H9 (cell line): Measurements from ENCODE around the gene S100A16. TPM values are rescaled to one million over a fixed set of nuclear protein-coding genes. Genes with fewer than 3 reads are reported as not detected.
A peak's percentile ranks its signal among the peaks of the same experiment; 100 is the strongest.

Experiments used
- DNase-seq: peaks from one replicate; pipeline ENCODE4 v3.0.0-alpha.2; 2017
- H2AFZ ChIP-seq: one replicate; pipeline ENCODE4 v1.6.1; 2013; ENCODE audit warnings: mild to moderate bottlenecking, low read length, control low read depth, moderate library complexity
- H2AK5ac ChIP-seq: 2 replicates; pipeline ENCODE4 v1.6.1; 2013; ENCODE audit warnings: low read length, control low read depth, mixed read lengths; ENCODE audit not compliant: insufficient read length
- H2BK120ac ChIP-seq: one replicate; pipeline ENCODE4 v1.6.1; 2013; ENCODE audit warnings: low read depth, mild to moderate bottlenecking, low read length, control low read depth, inconsistent platforms; ENCODE audit not compliant: poor library complexity, severe bottlenecking
- H2BK12ac ChIP-seq: 2 replicates; pipeline ENCODE4 v1.6.1; 2013; ENCODE audit warnings: low read length, control low read depth, mixed read lengths, low read depth; ENCODE audit not compliant: insufficient read length
- H2BK15ac ChIP-seq: 2 replicates; pipeline ENCODE4 v1.6.1; 2013; ENCODE audit warnings: low read depth, low read length, control low read depth
- H2BK20ac ChIP-seq: one replicate; pipeline ENCODE4 v1.6.1; 2013; ENCODE audit warnings: low read depth, mild to moderate bottlenecking, low read length, control low read depth, inconsistent platforms; ENCODE audit not compliant: poor library complexity, severe bottlenecking
- H2BK5ac ChIP-seq: 2 replicates; pipeline ENCODE4 v1.6.1; 2013; ENCODE audit warnings: low read length, control low read depth, mixed read lengths; ENCODE audit not compliant: insufficient read length
- H3K14ac ChIP-seq: 2 replicates; pipeline ENCODE4 v1.6.1; 2013; ENCODE audit warnings: low read length, control low read depth; ENCODE audit not compliant: insufficient read depth
- H3K18ac ChIP-seq: 2 replicates; pipeline ENCODE4 v1.6.1; 2013; ENCODE audit warnings: low read depth, mild to moderate bottlenecking, mixed read lengths, low read length, control low read depth; ENCODE audit not compliant: insufficient read length
- H3K23ac ChIP-seq: 2 replicates; pipeline ENCODE4 v1.6.1; 2013; ENCODE audit warnings: low read length, control low read depth, mixed read lengths, low read depth; ENCODE audit not compliant: insufficient read length
- H3K23me2 ChIP-seq: 2 replicates; pipeline ENCODE4 v1.6.1; 2013; ENCODE audit warnings: low read depth, mild to moderate bottlenecking, mixed read lengths, low read length, control low read depth; ENCODE audit not compliant: insufficient read length, poor library complexity, severe bottlenecking
- H3K27ac ChIP-seq: 2 replicates; pipeline ENCODE4 v1.5.1; 2013; ENCODE audit warnings: low read length, control low read depth, mixed read lengths, low read depth; ENCODE audit not compliant: insufficient read length
- H3K27me3 ChIP-seq: 2 replicates; pipeline ENCODE4 v1.6.1; 2013; ENCODE audit warnings: low read length, control low read depth, inconsistent platforms; ENCODE audit not compliant: insufficient read depth
- H3K4ac ChIP-seq: 2 replicates; pipeline ENCODE4 v1.6.1; 2013; ENCODE audit warnings: low read depth, mild to moderate bottlenecking, control low read depth, inconsistent platforms, low read length, moderate library complexity
- H3K4me1 ChIP-seq: 2 replicates; pipeline ENCODE4 v1.6.1; 2013; ENCODE audit warnings: low read length, control low read depth, inconsistent platforms; ENCODE audit not compliant: insufficient read depth
- H3K4me2 ChIP-seq: 2 replicates; pipeline ENCODE4 v1.6.1; 2013; ENCODE audit warnings: low read length, control low read depth, mixed read lengths; ENCODE audit not compliant: insufficient read length, insufficient read depth
- H3K56ac ChIP-seq: 2 replicates; pipeline ENCODE4 v1.6.1; 2013; ENCODE audit warnings: low read depth, mild to moderate bottlenecking, mixed read lengths, low read length, control low read depth; ENCODE audit not compliant: insufficient read length
- H3K79me1 ChIP-seq: 2 replicates; pipeline ENCODE4 v1.6.1; 2013; ENCODE audit warnings: low read depth, mild to moderate bottlenecking, moderate library complexity, low read length, control low read depth, inconsistent platforms; ENCODE audit not compliant: insufficient read depth, poor library complexity, severe bottlenecking
- H3K79me2 ChIP-seq: 2 replicates; pipeline ENCODE4 v1.6.1; 2013; ENCODE audit warnings: low read length, control low read depth, inconsistent platforms; ENCODE audit not compliant: insufficient read depth
- H3K9ac ChIP-seq: 2 replicates; pipeline ENCODE4 v1.6.1; 2013; ENCODE audit warnings: low read length, control low read depth, mixed read lengths; ENCODE audit not compliant: insufficient read length; ENCODE audit errors: extremely low read depth
- H3K9me3 ChIP-seq: one replicate; pipeline ENCODE4 v1.6.1; 2013; ENCODE audit warnings: low read depth, low read length, inconsistent platforms; ENCODE audit not compliant: control insufficient read depth
- H3T11ph ChIP-seq: one replicate; pipeline ENCODE4 v1.6.1; 2013; ENCODE audit warnings: mild to moderate bottlenecking, low read length, control low read depth, inconsistent platforms
- H4K20me1 ChIP-seq: one replicate; pipeline ENCODE4 v1.6.1; 2013; ENCODE audit not compliant: control insufficient read depth, insufficient read length, insufficient read depth
- H4K5ac ChIP-seq: 2 replicates; pipeline ENCODE4 v1.6.1; 2013; ENCODE audit warnings: low read depth, mild to moderate bottlenecking, mixed read lengths, low read length, control low read depth; ENCODE audit not compliant: insufficient read length
- H4K8ac ChIP-seq: replicated peaks from 2 replicates; pipeline ENCODE4 v1.6.1; 2013; ENCODE audit warnings: low read length, control low read depth, mixed read lengths, low read depth; ENCODE audit not compliant: insufficient read length
- H4K91ac ChIP-seq: 2 replicates; pipeline ENCODE4 v1.6.1; 2013; ENCODE audit warnings: low read depth, mild to moderate bottlenecking, moderate library complexity, mixed read lengths, low read length, control low read depth; ENCODE audit not compliant: insufficient read length
- H3K27ac Mint-ChIP-seq, 3 experiments: 2 replicates in 2 of 3; 3 replicates in 1 of 3; pipeline ENCODE4 v1.8.0; 2020 to 2021; ENCODE audit warnings: mixed read lengths in 3 of 3, mild to moderate bottlenecking in 1 of 3, moderate library complexity in 1 of 3
- H3K27me3 Mint-ChIP-seq: 2 replicates; pipeline ENCODE4 v1.8.0; 2021; ENCODE audit warnings: low read depth, mild to moderate bottlenecking, moderate library complexity, mixed read lengths
- H3K36me3 Mint-ChIP-seq, 3 experiments: 2 replicates in 2 of 3; 3 replicates in 1 of 3; pipeline ENCODE4 v1.8.0; 2020 to 2021; ENCODE audit warnings: low read depth in 3 of 3, mixed read lengths in 3 of 3; ENCODE audit not compliant: insufficient read depth in 1 of 3
- H3K4me1 Mint-ChIP-seq, 2 experiments: 2 replicates each; pipeline ENCODE4 v1.8.0; 2020; ENCODE audit warnings: mixed read lengths in 2 of 2
- H3K4me3 Mint-ChIP-seq, 2 experiments: 2 replicates in 1 of 2; 3 replicates in 1 of 2; pipeline ENCODE4 v1.8.0; 2020 to 2021; ENCODE audit warnings: mild to moderate bottlenecking in 2 of 2, mixed read lengths in 2 of 2, moderate library complexity in 1 of 2
- H3K9me3 Mint-ChIP-seq, 2 experiments: 2 replicates in 1 of 2; 3 replicates in 1 of 2; pipeline ENCODE4 v1.8.0; 2020; ENCODE audit warnings: mild to moderate bottlenecking in 2 of 2, mixed read lengths in 2 of 2, moderate library complexity in 1 of 2
- WGBS: extraction: QIAGEN DNeasy Blood & Tissue Kit; methylation state at CpG from one replicate; pipeline ENCODE4 v1.1.7; 2013; ENCODE audit warnings: missing lambda C conversion rate, low lambda C conversion rate, mixed read lengths; ENCODE audit not compliant: insufficient read length; ENCODE audit errors: extremely low coverage; 5-methylcytosine and 5-hydroxymethylcytosine counted together
- total RNA-seq: library from RNA; stranded (reverse); gene quantifications from 2 replicates; pipeline ENCODE4 v1.2.1, GENCODE V29; 2021
- TF ChIP-seq, protein P1 (sequence below): fragments of 200-600 bp; sonication (generic); conservative IDR thresholded peaks from 3 replicates; pipeline ENCODE4 v1.8.0; 2021; ENCODE audit warnings: antibody characterized with exemption, mild to moderate bottlenecking

S100A16 gene
- total RNA-seq, 1 experiment from 2014 or later: 8.0 TPM

DNA sequence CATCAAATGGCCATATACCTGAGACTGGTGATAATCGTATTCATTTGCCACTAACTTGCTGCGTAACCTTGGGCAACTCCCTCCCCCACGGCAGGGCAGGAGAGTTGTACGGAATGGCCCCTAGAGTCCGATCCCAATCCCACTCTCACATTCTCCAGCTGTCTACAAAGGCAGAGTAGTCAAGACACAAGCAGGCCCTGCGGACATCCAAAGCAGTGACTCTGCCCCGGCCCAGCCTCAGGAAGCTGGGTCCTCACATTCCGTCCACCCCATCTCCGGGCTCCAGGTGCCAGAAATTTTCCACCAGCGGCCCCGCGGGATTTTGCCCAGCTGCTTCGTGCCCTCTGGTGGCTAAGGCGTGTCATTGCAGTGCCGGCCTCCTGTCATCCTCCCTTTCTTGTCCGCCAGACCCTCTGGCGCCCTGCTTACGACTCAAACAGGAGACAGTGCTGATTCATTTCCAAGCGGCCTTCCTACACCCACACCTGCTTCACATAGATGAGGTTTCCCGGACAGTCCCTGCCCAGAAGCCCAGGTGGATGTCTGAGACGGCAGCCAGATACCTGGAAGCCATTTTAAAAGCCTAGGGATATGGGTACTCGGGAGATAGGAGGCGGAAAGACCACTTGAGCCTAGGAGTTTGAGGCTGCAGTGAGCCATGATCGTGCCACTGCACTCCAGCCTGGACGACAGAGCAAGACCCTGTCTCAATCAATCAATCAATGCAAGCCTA lies 44.4 kb downstream of the S100A16 start:
- WGBS: no CpG with 5 or more reads among the region's 25 CpGs
- Histone ChIP-seq H4K5ac (no peak overlapping the region), H3K27ac (no peak overlapping the region), H2BK15ac (no peak overlapping the region), H2BK20ac (no peak overlapping the region), H3K4me1 (peaks cover 7% of the 10 kb centered on the region; the same call in 1 of the 2 replicates), H3K18ac (peak overlapping the region; percentile 4), H3K23ac (no peak overlapping the region), H3K9me3 (no peaks in the 10 kb centered on the region), H4K20me1 (peaks cover 3% of the 10 kb centered on the region), H3T11ph (no peak overlapping the region), H3K4ac (no peak overlapping the region), H3K27me3 (no peaks in the 10 kb centered on the region), H3K4me2 (peak overlapping the region; percentile 23), H2BK120ac (no peak overlapping the region), H2BK12ac (no peak overlapping the region), H2BK5ac (no peak overlapping the region), H3K79me2 (no peaks in the 10 kb centered on the region), H3K56ac (no peak overlapping the region), H4K8ac (no peak overlapping the region), H3K9ac (no peak overlapping the region), H3K23me2 (no peaks in the 10 kb centered on the region), H3K14ac (no peak overlapping the region), H2AK5ac (no peak overlapping the region), H4K91ac (no peak overlapping the region), H2AFZ (no peak overlapping the region), H3K79me1 (no peaks in the 10 kb centered on the region)
- DNase-seq: peak; percentile 96
- Mint-ChIP-seq H3K9me3 (no peaks in the 10 kb centered on the region), H3K4me3 (peak overlapping the region; percentile 27 to 39; a peak in 4 of 5 replicates), H3K27me3 (peaks cover 15% of the 10 kb centered on the region), H3K36me3 (no peaks in the 10 kb centered on the region), H3K27ac (peak overlapping the region in 2 of 3 experiments; percentile 32 to 96; a peak in 4 of 7 replicates), H3K4me1 (peaks cover 33 to 35% of the 10 kb centered on the region in 2 experiments)
- TF ChIP-seq, protein P1, sequence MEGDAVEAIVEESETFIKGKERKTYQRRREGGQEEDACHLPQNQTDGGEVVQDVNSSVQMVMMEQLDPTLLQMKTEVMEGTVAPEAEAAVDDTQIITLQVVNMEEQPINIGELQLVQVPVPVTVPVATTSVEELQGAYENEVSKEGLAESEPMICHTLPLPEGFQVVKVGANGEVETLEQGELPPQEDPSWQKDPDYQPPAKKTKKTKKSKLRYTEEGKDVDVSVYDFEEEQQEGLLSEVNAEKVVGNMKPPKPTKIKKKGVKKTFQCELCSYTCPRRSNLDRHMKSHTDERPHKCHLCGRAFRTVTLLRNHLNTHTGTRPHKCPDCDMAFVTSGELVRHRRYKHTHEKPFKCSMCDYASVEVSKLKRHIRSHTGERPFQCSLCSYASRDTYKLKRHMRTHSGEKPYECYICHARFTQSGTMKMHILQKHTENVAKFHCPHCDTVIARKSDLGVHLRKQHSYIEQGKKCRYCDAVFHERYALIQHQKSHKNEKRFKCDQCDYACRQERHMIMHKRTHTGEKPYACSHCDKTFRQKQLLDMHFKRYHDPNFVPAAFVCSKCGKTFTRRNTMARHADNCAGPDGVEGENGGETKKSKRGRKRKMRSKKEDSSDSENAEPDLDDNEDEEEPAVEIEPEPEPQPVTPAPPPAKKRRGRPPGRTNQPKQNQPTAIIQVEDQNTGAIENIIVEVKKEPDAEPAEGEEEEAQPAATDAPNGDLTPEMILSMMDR: peak; percentile 99
